Thoracic aorta (tissue), 2 donors: ENCODE results near the gene OPA1. TPM values are rescaled to one million over a fixed set of nuclear protein-coding genes. Genes with fewer than 3 reads are reported as not detected.

Experiments used
- ATAC-seq: fragments of 150-250 bp; one replicate; pipeline ENCODE4 v1.8.0; 2017; ENCODE audit warnings: low read depth; ENCODE audit not compliant: insufficient number of reproducible peaks, low FRiP score
- DNase-seq: peaks from one replicate; pipeline ENCODE4 v3.0.0-alpha.2; 2020; ENCODE audit warnings: low spot score
- H3K27ac ChIP-seq, 2 donors: fragments of 200-600 bp; sonication (generic); 1 replicate in 1 of 2; 2 replicates in 1 of 2; pipeline ENCODE4 v1.5.1; 2016; ENCODE audit warnings: mild to moderate bottlenecking in 2 of 2, moderate library complexity in 2 of 2
- H3K27me3 ChIP-seq: fragments of 200-600 bp; sonication (generic); replicated peaks from 2 replicates; pipeline ENCODE4 v1.6.0; 2016; ENCODE audit warnings: mild to moderate bottlenecking; ENCODE audit not compliant: insufficient read depth
- H3K36me3 ChIP-seq: fragments of 200-600 bp; sonication (generic); one replicate; pipeline ENCODE4 v1.5.1; 2016
- H3K4me1 ChIP-seq, 2 donors: fragments of 200-600 bp; sonication (generic); 1 replicate in 1 of 2; 2 replicates in 1 of 2; pipeline versions ENCODE4 v1.5.1 to v1.6.0; 2016; ENCODE audit warnings: low read depth in 2 of 2, mild to moderate bottlenecking in 1 of 2; ENCODE audit not compliant: control insufficient read depth in 1 of 2
- H3K4me3 ChIP-seq: fragments of 200-600 bp; sonication (generic); 2 replicates; pipeline ENCODE4 v1.5.1; 2016; ENCODE audit warnings: mild to moderate bottlenecking
- H3K9me3 ChIP-seq: fragments of 200-600 bp; sonication (generic); 2 replicates; pipeline ENCODE4 v1.5.1; 2016
- CTCF ChIP-seq: fragments of 200-600 bp; sonication (generic); IDR thresholded peaks from one replicate; pipeline ENCODE4 v1.5.1; 2019; ENCODE audit warnings: antibody characterized with exemption
- total RNA-seq, 2 donors: library from RNA; depleted of rRNA; stranded (reverse); fragments of >200 nt; gene quantifications; one replicate each; pipeline versions ENCODE4 v1.1.0 to v1.2.3, GENCODE V29; 2016

Gene OPA1
- total RNA-seq, 2 donors from 2014 or later: 34.0 to 43.8 TPM

- Histone ChIP-seq H3K27ac (no peak overlapping the region), H3K27me3 (no peaks in the 10 kb centered on the region), H3K9me3 (no peaks in the 10 kb centered on the region), H3K4me1 (no peaks in the 10 kb centered on the region), H3K36me3 (no peaks in the 10 kb centered on the region), H3K4me3 (no peak overlapping the region)
- no peak for TF ChIP-seq CTCF
- no peak for ATAC-seq
- no peak for DNase-seq
These were observed 135.6 kb downstream of the OPA1 start for GRCh38 chr3:193728429-193729087.

- no peak for DNase-seq
These were observed 136.1 kb downstream of the OPA1 start for GRCh38 chr3:193729088-193729465.

GRCh38 chr3:193729601-193730000 is 136.6 kb downstream of the OPA1 start:
- Histone ChIP-seq H3K27me3 (no peaks in the 10 kb centered on the region), H3K4me1 (no peaks in the 10 kb centered on the region), H3K36me3 (no peaks in the 10 kb centered on the region), H3K27ac (no peak overlapping the region), H3K4me3 (no peak overlapping the region), H3K9me3 (no peaks in the 10 kb centered on the region)
- no peak for DNase-seq
- no peak for ATAC-seq
- TF ChIP-seq CTCF: no peak

More at GRCh38 chr3:193729088-193729465, 136.1 kb downstream of the OPA1 start:
- Histone ChIP-seq H3K4me3 (no peak overlapping the region), H3K27ac (no peak overlapping the region), H3K27me3 (no peaks in the 10 kb centered on the region), H3K4me1 (no peaks in the 10 kb centered on the region), H3K9me3 (no peaks in the 10 kb centered on the region), H3K36me3 (no peaks in the 10 kb centered on the region)
- TF ChIP-seq CTCF: no peak
- no peak for ATAC-seq

- Histone ChIP-seq H3K9me3 (no peaks in the 10 kb centered on the region), H3K27me3 (no peaks in the 10 kb centered on the region), H3K4me3 (no peak overlapping the region), H3K36me3 (no peaks in the 10 kb centered on the region), H3K4me1 (no peaks in the 10 kb centered on the region), H3K27ac (no peak overlapping the region)
- TF ChIP-seq CTCF: no peak
- DNase-seq: no peak
- no peak for ATAC-seq
These were observed 137.5 kb downstream of the OPA1 start for GRCh38 chr3:193730511-193730910.

- ATAC-seq (no peak), DNase-seq (no peak)
- Histone ChIP-seq H3K4me3 (no peak overlapping the region), H3K9me3 (no peaks in the 10 kb centered on the region), H3K4me1 (no peaks in the 10 kb centered on the region), H3K27me3 (no peaks in the 10 kb centered on the region), H3K27ac (no peak overlapping the region), H3K36me3 (no peaks in the 10 kb centered on the region)
- TF ChIP-seq CTCF: no peak
These were observed 138.0 kb downstream of the OPA1 start for GRCh38 chr3:193730976-193731375.
